Activated T-helper 9 cell treated with anti-CD3 and anti-CD28 coated beads, Interleukin-2, amount 50 U/mL, for 16 hours (primary cell): Measurements from ENCODE around the gene ARHGDIG.

Experiments used
- DNase-seq: peaks from one replicate; pipeline ENCODE4 v3.0.0-alpha.2; 2020; ENCODE audit warnings: low read depth

ARHGDIG gene

DNA sequence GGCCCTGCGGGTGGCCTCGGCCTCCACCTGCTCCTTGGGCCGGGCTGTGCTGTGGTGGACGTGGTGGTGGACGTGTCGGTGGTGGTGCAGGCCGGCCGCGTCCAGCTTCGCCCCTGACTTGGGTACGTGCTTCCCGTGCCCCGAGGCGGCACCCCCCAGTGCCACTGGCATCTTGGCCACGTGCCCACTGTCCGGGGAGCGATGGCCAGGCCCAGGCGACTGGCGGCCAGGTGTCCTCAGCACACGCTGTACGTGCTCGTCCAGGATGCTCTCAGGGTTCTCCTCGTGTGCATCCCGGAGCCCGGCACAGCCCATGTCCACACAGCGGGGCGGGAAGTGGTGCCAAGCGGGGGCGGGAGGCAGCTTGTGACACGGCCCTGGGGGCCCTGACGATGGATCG is 17.4 kb downstream of the ARHGDIG start:
- DNase-seq: no peak

- DNase-seq: no peak
Measured at GRCh38 chr16:301235-301634, 20.8 kb downstream of the ARHGDIG start.

GRCh38 chr16:301950-302349 is 21.6 kb downstream of the ARHGDIG start:
- no peak for DNase-seq

DNA sequence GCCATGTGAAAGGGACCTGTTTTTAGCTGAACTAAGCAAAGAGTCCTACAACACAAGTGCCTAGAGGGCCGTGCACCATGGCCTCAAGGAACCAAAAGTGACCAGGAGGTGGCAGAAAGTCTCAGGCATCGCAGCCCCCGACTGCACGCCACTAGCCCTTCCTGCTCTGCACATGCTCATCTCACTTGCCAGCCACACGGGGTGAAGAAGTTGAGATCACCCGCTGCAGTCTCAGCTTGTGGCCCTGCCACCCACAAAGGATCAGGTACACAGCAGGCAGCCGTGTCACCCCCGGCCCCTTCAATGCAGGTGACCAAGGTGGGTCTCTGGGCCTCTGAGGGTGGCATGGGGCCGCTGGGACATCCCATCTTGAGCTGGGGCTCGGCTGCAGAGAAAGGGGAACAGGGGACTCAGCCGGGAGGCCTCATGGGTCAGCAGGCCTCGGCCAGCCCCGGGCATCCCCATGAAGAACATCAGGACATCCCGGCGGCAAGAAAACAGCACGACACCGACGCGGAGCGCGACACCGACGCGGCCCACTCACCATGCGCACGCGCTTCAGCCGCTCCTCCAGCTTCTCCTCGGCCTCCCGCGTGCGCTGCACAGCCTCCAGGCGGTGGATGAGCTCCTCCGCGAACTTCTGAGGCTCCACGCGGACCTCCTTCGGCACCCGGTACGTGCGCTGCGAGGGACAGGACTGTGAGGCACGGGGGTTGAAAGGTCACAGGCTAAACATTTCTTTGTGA is 23.5 kb downstream of the ARHGDIG start:
- DNase-seq: no peak

GRCh38 chr16:305916-306626 is 25.7 kb downstream of the ARHGDIG start:
- no peak for DNase-seq

DNA sequence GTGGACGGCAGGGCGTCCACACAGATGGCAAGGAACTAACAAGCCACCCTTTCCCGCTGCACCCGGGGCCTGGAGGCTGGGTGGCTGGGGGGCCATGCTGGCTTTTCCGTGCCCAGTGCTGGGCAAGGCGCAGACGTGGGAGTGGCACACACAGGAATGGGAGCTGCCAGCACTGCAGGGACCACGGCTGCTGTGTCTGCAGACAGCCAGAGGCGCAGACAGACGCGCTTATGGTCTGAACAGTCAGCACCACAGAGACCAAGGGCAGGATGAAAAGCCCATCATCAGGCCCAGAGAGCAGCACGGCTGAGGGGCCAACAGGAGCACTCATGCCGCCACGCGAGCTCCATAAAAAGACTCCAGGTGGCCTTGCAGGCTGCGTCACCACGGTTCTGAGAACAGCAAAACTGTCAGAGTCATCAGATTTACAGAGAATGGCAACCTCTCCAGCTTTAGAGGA is 26.6 kb downstream of the ARHGDIG start:
- DNase-seq: no peak

DNA sequence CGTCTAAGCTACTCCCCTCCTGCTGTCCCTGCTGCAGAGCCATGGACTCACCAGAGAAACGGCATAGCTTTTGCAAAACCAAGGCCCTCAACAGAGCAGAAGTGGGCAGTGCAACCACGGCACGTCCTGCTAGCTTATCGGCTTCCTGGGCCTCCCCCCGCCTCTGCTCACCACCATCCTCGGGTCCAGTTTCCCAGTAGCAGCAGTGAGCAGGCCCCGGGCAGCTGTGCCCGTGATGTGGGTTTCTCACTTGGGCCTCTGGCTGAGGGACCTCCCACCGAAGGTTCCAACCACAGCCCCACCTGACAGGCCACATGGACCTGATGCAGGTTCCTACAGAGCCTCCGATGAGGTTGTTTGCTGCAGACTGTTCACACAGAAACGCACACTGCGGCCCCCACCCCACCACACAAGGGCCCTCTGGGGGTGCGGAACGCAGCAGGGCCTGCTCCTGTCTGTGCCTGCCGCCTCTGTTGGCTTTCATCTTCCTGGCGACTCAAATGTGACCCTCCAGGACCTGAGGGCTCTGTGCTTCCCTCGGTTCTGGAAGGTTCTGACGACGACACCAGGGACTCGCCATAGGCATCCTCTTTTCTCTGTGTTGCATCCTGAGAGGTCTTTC is 27.4 kb downstream of the ARHGDIG start:
- DNase-seq: no peak

DNA sequence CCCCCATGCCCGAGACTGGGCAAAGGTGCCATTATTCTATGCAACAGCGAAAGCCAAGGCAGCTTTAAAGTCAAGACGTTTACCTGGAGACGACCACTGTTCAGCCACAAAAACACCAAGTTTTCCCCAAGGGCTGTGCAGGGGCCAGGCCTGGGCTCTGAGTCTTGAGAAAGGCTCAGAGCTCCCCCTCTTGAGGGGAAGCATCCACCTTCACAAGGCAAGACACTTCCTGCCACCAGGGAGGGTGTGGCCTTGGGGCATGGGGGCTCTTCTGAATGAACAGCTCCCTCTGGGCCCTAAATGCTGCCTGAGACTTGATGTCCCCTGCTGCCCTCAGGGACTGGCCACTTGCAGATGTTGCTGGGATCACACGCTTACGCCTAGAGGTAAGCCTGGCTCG is 29.1 kb downstream of the ARHGDIG start:
- DNase-seq: no peak

DNA sequence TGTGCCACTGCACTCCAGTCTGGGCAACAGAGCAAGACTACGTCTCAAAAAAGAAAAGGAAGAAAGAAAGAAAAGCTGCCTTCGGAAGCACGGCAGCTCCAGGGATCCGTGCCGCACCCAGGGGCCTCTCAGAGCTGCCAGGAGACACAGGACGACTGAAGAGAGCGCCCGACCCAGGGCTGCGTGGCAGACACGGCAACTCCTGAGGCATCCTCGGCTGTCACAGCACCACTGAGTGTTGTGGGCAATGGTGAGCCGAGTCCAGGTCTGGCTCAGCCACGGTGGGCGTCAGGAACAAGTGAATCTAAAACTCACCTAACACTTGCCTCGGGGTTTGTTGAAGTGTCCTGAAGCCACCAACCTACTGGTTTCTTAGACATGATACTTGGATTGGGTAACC is 31.3 kb downstream of the ARHGDIG start:
- DNase-seq: no peak

DNA sequence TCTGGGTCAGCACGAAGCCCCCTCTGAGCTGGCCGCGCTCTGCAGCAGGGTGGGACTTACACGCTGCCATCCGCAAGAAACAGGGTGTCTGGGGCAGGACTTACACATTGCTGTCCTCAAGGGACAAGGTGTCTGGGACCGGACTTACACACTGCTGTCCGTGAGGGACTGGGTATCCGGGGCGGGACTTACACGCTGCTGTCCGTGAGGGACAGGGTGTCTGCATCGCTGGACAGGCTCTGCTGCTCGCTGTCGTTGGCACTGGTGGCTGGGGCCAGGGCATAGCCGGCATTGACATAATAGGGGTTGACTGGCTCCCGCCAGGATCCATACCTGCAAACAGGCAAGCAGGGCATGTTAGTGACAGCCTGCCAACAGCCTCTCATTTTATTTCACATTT is 34.0 kb downstream of the ARHGDIG start:
- DNase-seq: no peak

- no peak for DNase-seq
Measured at GRCh38 chr16:314795-315299, 34.5 kb downstream of the ARHGDIG start.

- DNase-seq: no peak
Measured at GRCh38 chr16:316741-317464, 36.5 kb downstream of the ARHGDIG start.

GRCh38 chr16:317583-317982 is 37.2 kb downstream of the ARHGDIG start:
- no peak for DNase-seq

- no peak for DNase-seq
Measured at GRCh38 chr16:318628-319027, 38.2 kb downstream of the ARHGDIG start.

DNA sequence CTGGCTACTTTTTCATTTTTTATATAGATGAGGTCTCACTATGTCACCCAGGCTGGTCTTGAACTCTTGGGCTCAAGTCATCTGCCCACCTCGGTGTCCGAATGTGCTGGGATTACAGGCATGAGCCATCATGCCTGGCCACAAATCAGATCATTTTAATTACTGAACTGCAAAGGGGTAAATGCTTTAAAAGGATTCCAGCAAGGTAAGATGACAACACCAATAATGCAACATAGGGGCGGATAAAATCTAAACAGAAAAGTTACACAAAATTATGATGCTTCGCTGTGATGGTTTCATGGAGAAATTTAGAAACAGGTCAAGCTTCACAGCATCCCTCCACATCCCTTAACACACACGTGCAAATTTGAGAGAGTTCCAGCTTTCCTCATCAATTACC is 39.8 kb downstream of the ARHGDIG start:
- DNase-seq: no peak

GRCh38 chr16:321532-321931 is 41.1 kb downstream of the ARHGDIG start:
- DNase-seq: no peak

DNA sequence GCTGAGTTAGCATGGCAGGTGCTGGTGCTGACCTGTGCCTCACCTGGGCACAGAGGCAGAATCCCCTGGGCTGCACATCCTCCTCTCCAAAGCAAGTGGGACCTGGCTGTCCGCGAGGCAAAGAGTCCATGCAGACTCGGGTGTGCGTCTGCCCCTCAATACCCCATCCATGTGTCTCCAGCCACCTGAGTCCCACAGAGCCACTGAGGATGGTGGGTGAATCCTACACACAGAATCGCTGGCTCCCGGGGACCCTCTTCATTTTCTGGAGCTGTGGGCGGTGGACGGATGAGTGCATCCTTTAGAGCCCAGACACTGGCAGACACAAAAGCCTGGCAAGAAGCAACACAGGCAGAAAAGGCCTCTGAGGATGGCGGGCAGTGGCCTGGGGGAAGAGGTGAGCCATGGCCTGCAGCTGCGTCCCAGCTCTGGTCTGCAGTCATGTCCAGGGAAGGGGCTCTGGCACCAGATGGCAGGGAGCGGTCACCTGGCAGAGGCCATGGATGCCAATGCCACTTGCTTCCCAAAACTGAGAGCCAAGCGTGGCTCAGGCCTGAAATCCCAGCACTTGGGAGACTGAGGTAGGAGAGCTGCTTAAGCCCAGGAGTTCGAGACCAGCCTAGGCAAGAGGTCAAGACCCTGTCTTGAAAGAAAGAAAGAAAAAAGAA is 42.2 kb downstream of the ARHGDIG start:
- no peak for DNase-seq

GRCh38 chr16:324201-324450 is 43.7 kb downstream of the ARHGDIG start:
- no peak for DNase-seq

GRCh38 chr16:324451-325334 is 44.3 kb downstream of the ARHGDIG start:
- peak; percentile 52 for DNase-seq

- DNase-seq: no peak
Measured at GRCh38 chr16:325375-326145, 45.2 kb downstream of the ARHGDIG start.
